Vagina (tissue), 2 donors: ENCODE measurements around the gene EID2B. TPM values are rescaled to one million over a fixed set of nuclear protein-coding genes. Genes with fewer than 3 reads are reported as not detected.

ENCODE experiments used
- DNase-seq, 2 donors: peaks; one replicate each; pipeline ENCODE4 v3.0.0-alpha.2; 2017; ENCODE audit errors: extremely low spot score in 2 of 2
- H3K27ac ChIP-seq: fragments of 200-600 bp; sonication (generic); one replicate; pipeline ENCODE4 v1.5.1; 2019
- H3K27me3 ChIP-seq: fragments of 200-600 bp; sonication (generic); one replicate; pipeline ENCODE4 v1.5.1; 2019
- H3K36me3 ChIP-seq, 2 donors: fragments of 200-600 bp; sonication (generic); one replicate each; pipeline ENCODE4 v1.5.1; 2017 to 2019
- H3K4me1 ChIP-seq: fragments of 200-600 bp; sonication (generic); one replicate; pipeline ENCODE4 v1.5.1; 2019
- H3K4me3 ChIP-seq, 2 donors: fragments of 200-600 bp; sonication (generic); 1 replicate in 1 of 2; 2 replicates in 1 of 2; pipeline ENCODE4 v1.5.1; 2016 to 2019
- H3K9me3 ChIP-seq: fragments of 200-600 bp; sonication (generic); one replicate; pipeline ENCODE4 v1.5.1; 2019
- POLR2A ChIP-seq, 2 donors: fragments of 450-650 bp; IDR thresholded peaks; one replicate each; pipeline ENCODE4 v1.6.1; 2017; ENCODE audit warnings: antibody characterized with exemption in 2 of 2, mild to moderate bottlenecking in 2 of 2, moderate library complexity in 2 of 2
- POLR2AphosphoS5 ChIP-seq, 2 donors: sonication (generic); formaldehyde crosslinking; IDR thresholded peaks; one replicate each; pipeline ENCODE4 v1.9.0; 2017; ENCODE audit warnings: antibody characterized with exemption in 2 of 2, mild to moderate bottlenecking in 2 of 2, low read depth in 1 of 2; ENCODE audit not compliant: insufficient read depth in 1 of 2
- intact Hi-C: fragments of 100-400 bp; cut with DNase I; formaldehyde crosslinking; loops from one replicate; pipeline ENCODE4 v1.15.1; 2023
- total RNA-seq: library from RNA; depleted of rRNA; stranded (reverse); fragments of >200 nt; gene quantifications from one replicate; pipeline ENCODE4 v1.2.3, GENCODE V29; 2016
- TF ChIP-seq, protein P1 (sequence below), 3 experiments: fragments of 450-650 bp in 2 of 3; fragments of 200-600 bp in 1 of 3; sonication (generic) in 1 of 3; IDR thresholded peaks; one replicate each; pipeline ENCODE4 v1.5.1; 2017 to 2019; ENCODE audit warnings: antibody characterized with exemption in 3 of 3, mild to moderate bottlenecking in 2 of 3, moderate library complexity in 2 of 3

The EID2B gene
- total RNA-seq, 1 donor from 2014 or later = 3.7 TPM

DNA sequence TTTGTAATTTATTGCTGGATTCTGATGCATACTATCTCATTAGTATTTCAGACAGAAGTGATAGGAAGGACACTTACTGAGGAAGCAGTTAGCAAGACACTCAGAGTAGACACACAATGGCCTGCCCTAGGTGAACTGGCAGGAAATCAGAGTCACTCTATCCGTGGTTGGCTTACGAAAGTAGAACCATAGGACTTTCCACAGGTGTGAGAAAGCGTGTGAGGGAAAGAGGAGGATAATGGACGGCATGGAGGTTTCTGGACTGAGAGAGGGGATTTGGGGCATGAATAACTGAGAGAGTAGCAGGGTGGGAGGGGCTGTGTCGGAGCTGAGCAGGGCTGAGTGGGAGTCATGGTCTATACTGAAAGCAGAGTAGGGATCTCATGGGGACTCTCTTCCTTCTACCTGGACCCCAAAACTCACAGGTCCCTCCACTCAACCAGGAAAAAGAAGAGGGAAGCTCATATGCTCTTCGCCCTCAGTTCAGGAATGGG, 26.0 kb upstream of the EID2B start:
- H3K27ac ChIP-seq = no peak overlapping the region
- H3K4me1 ChIP-seq = peaks cover 4% of the 10 kb centered on the region
- TF ChIP-seq, protein P1, sequence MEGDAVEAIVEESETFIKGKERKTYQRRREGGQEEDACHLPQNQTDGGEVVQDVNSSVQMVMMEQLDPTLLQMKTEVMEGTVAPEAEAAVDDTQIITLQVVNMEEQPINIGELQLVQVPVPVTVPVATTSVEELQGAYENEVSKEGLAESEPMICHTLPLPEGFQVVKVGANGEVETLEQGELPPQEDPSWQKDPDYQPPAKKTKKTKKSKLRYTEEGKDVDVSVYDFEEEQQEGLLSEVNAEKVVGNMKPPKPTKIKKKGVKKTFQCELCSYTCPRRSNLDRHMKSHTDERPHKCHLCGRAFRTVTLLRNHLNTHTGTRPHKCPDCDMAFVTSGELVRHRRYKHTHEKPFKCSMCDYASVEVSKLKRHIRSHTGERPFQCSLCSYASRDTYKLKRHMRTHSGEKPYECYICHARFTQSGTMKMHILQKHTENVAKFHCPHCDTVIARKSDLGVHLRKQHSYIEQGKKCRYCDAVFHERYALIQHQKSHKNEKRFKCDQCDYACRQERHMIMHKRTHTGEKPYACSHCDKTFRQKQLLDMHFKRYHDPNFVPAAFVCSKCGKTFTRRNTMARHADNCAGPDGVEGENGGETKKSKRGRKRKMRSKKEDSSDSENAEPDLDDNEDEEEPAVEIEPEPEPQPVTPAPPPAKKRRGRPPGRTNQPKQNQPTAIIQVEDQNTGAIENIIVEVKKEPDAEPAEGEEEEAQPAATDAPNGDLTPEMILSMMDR (IDR thresholded peaks at IDR 0.05) = no peak
- TF ChIP-seq POLR2A (IDR thresholded peaks at IDR 0.05) = no peak
- no peak for TF ChIP-seq POLR2AphosphoS5 (IDR thresholded peaks at IDR 0.05; ENCODE audit: insufficient read depth in 1 of 2, low read depth in 1 of 2)
- H3K27me3 ChIP-seq = no peaks in the 10 kb centered on the region
- DNase-seq = no peak
- intact Hi-C loops = no loop called here
- no peak overlapping the region for H3K4me3 ChIP-seq
- no peaks in the 10 kb centered on the region for H3K36me3 ChIP-seq
- no peaks in the 10 kb centered on the region for H3K9me3 ChIP-seq

DNA sequence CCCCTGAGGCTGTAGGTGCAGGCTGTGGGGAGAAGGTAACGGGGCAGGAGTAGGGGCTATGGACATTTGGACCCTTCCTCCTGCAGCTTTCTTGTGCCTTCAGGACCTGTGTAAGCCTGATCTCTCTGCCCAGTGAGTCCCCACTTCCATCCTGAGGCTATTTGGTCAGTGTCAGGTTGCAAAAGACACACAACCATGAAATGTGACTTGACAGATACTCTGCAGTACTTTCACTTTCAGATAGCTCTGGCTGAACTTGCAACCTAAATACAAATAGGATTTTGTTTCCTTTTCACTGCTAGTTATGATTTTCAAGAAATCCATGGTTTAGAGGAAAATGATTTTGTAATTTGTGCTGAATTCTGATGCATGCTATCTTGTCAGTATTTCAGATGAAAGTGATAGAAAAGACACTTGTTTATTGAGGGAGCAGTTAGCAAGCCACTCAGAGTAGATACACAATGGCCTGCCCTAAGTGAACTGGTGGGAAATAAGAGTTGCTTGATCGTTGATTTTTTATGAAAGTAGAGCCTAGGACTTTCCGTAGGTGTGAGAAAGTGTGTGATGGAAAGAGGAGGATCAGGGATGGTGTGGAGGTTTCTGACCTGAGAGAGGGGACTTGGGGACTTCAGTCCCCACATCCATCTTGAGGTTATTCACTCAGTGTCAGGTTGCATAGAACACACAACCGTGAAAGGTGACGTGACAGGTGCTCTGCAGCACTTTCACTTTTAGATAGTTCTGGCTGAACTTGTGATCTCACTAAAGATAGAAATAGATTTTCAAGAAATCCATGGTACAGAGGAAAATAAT, 25.4 kb upstream of the EID2B start:
- Histone ChIP-seq H3K27me3 (no peaks in the 10 kb centered on the region), H3K9me3 (no peaks in the 10 kb centered on the region), H3K27ac (no peak overlapping the region), H3K4me1 (peaks cover 4% of the 10 kb centered on the region), H3K36me3 (no peaks in the 10 kb centered on the region), H3K4me3 (no peak overlapping the region)
- TF ChIP-seq POLR2A (IDR thresholded peaks at IDR 0.05) = no peak
- TF ChIP-seq, protein P1 (IDR thresholded peaks at IDR 0.05) = no peak
- DNase-seq = no peak
- intact Hi-C loops = no loop called here

DNA sequence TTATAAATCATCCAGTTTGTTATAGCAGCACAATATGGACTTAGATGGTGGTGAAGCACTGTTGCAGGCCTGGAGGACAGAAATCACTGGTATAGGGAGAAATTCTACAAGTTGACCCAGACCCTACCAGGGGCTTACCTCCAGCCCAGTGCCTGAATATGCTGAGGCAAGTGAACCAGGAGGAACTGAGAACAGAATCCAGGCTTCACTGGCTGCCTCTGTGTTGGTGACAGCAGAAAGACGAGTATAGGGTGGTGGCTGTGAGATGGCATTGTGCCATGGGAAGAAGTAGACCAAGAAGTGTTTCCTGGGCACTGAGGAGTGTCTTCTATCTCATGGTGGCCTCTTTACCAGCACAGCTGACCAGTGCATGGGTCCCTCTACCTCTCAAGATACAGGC, 23.2 kb upstream of the EID2B start:
- no peaks in the 10 kb centered on the region for H3K36me3 ChIP-seq
- H3K9me3 ChIP-seq = no peaks in the 10 kb centered on the region
- no peak overlapping the region for H3K4me3 ChIP-seq
- no peak for DNase-seq
- intact Hi-C loops = no loop called here
- H3K4me1 ChIP-seq = peaks cover 4% of the 10 kb centered on the region
- TF ChIP-seq, protein P1 (IDR thresholded peaks at IDR 0.05) = no peak
- TF ChIP-seq POLR2A (IDR thresholded peaks at IDR 0.05) (no peak), POLR2AphosphoS5 (IDR thresholded peaks at IDR 0.05; ENCODE audit: insufficient read depth in 1 of 2, low read depth in 1 of 2) (no peak)
- H3K27me3 ChIP-seq = no peaks in the 10 kb centered on the region
- no peak overlapping the region for H3K27ac ChIP-seq

DNA sequence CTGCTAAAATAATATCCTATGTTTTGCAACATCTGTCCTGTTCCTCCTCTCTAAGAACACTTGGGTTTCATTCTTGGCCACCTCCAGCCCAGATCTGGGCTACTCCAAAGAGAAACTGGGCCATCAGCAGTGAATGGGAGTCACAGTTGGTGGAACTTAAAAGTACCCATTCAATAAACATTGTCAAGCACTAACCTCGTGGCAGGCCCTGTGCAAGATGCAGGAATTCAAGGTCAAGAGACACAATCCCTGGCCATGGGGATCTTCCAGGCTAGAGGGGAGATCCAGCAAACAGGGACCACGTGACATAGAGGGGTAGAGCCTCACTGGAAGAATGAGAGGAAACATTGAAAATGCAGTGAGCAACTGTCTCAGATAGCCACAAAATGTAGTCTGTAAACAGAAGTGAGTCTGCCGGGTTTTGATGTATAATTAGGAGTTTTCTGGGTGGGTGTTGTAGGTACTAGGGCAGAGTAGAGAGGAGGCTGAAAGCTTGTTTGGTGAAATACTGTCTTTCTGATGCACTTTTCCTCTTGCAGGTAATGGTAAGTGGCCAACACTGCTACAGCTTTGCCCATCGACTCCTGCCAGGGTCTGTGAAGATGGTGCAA, 22.2 kb upstream of the EID2B start:
- H3K9me3 ChIP-seq = no peaks in the 10 kb centered on the region
- intact Hi-C loops = no loop called here
- H3K27me3 ChIP-seq = no peaks in the 10 kb centered on the region
- TF ChIP-seq, protein P1 (IDR thresholded peaks at IDR 0.05) = no peak
- TF ChIP-seq POLR2AphosphoS5 (IDR thresholded peaks at IDR 0.05; ENCODE audit: insufficient read depth in 1 of 2, low read depth in 1 of 2) = no peak
- TF ChIP-seq POLR2A (IDR thresholded peaks at IDR 0.05) = no peak
- H3K4me1 ChIP-seq = peaks cover 4% of the 10 kb centered on the region
- no peaks in the 10 kb centered on the region for H3K36me3 ChIP-seq
- H3K4me3 ChIP-seq = no peak overlapping the region
- H3K27ac ChIP-seq = no peak overlapping the region
- no peak for DNase-seq
